Measurements from ENCODE around the gene ANO10. TPM values are rescaled to one million over a fixed set of nuclear protein-coding genes. Genes with fewer than 3 reads are reported as not detected.

ANO10 gene
- total RNA-seq, 3 donors from 2014 or later: 27.4 to 31.8 (median 28.5) TPM

- intact Hi-C loops (cut with DNase I; ENCODE audit: low total_unique reads): no loop called here
- H3K36me3 ChIP-seq: no peaks in the 10 kb centered on the region
- H3K27ac ChIP-seq: no peak overlapping the region
- no peak for DNase-seq (ENCODE audit: low spot score in 2 of 2)
- H3K4me1 ChIP-seq: no peaks in the 10 kb centered on the region
- no peaks in the 10 kb centered on the region for H3K9me3 ChIP-seq
- TF ChIP-seq POLR2AphosphoS5 (IDR thresholded peaks at IDR 0.05) (no peak), POLR2A (IDR thresholded peaks at IDR 0.05) (no peak)
- TF ChIP-seq, protein P1, sequence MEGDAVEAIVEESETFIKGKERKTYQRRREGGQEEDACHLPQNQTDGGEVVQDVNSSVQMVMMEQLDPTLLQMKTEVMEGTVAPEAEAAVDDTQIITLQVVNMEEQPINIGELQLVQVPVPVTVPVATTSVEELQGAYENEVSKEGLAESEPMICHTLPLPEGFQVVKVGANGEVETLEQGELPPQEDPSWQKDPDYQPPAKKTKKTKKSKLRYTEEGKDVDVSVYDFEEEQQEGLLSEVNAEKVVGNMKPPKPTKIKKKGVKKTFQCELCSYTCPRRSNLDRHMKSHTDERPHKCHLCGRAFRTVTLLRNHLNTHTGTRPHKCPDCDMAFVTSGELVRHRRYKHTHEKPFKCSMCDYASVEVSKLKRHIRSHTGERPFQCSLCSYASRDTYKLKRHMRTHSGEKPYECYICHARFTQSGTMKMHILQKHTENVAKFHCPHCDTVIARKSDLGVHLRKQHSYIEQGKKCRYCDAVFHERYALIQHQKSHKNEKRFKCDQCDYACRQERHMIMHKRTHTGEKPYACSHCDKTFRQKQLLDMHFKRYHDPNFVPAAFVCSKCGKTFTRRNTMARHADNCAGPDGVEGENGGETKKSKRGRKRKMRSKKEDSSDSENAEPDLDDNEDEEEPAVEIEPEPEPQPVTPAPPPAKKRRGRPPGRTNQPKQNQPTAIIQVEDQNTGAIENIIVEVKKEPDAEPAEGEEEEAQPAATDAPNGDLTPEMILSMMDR (IDR thresholded peaks at IDR 0.05): no peak
- H3K4me3 ChIP-seq: no peak overlapping the region
- no peaks in the 10 kb centered on the region for H3K27me3 ChIP-seq
Measured at GRCh38 chr3:43451670-43452254, 170.0 kb downstream of the ANO10 start.

DNA sequence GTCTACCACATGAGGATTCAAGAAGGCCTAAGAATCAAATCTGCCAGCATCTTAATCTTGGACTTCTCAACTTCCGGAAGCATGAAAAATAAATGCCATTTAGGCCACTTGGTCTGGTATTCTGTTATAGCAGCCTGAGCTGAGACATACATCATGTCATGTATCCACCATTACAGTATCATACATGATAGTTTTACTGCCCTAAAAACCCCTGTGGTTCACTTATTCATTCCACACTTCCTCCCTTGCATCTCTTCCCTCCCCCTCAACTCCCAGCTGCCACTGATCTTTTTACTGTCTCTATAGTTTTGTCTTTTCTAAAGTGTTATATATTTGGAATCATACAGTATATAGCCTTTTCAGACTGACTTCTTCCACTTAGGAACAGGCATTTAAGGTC is 173.7 kb downstream of the ANO10 start:
- Histone ChIP-seq H3K27me3 (no peaks in the 10 kb centered on the region), H3K4me1 (no peaks in the 10 kb centered on the region), H3K27ac (no peak overlapping the region), H3K9me3 (no peaks in the 10 kb centered on the region), H3K4me3 (no peak overlapping the region), H3K36me3 (no peaks in the 10 kb centered on the region)
- TF ChIP-seq, protein P1 (IDR thresholded peaks at IDR 0.05): no peak
- no peak for TF ChIP-seq POLR2AphosphoS5 (IDR thresholded peaks at IDR 0.05)
- no peak for DNase-seq (ENCODE audit: low spot score in 2 of 2)
- intact Hi-C loops (cut with DNase I; ENCODE audit: low total_unique reads): no loop called here

DNA sequence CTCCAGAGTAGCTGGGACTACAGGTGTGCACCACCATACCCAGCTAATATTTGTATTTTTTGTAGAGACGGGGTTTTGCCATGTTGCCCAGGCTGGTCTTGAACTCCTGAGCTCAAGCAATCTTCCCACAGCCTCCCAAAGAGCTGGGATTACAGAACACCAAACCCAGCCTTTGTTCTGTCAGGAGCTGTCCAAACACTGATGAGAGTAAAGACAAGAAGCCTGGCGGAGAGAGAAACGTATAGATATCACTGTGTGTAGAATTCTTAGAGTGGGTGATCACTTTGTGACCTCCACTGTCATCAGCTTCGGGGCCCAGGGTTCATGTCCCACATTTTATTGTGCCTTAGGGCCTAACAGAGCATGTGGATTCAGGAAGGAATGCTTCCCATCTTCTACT is 176.0 kb downstream of the ANO10 start:
- no peak overlapping the region for H3K27ac ChIP-seq
- intact Hi-C loops (cut with DNase I; ENCODE audit: low total_unique reads): no loop called here
- no peaks in the 10 kb centered on the region for H3K4me1 ChIP-seq
- no peaks in the 10 kb centered on the region for H3K27me3 ChIP-seq
- no peaks in the 10 kb centered on the region for H3K9me3 ChIP-seq
- TF ChIP-seq POLR2A (IDR thresholded peaks at IDR 0.05): no peak
- no peaks in the 10 kb centered on the region for H3K36me3 ChIP-seq
- DNase-seq (ENCODE audit: low spot score in 2 of 2): no peak
- H3K4me3 ChIP-seq: no peak overlapping the region

GRCh38 chr3:43442872-43443395 is 178.9 kb downstream of the ANO10 start:
- Histone ChIP-seq H3K9me3 (peaks cover 0 to 14% of the 10 kb centered on the region in 2 donors), H3K27ac (no peak overlapping the region), H3K36me3 (no peaks in the 10 kb centered on the region), H3K27me3 (no peaks in the 10 kb centered on the region), H3K4me3 (no peak overlapping the region), H3K4me1 (no peaks in the 10 kb centered on the region)
- no peak for DNase-seq (ENCODE audit: low spot score in 2 of 2)
- no peak for TF ChIP-seq POLR2A (IDR thresholded peaks at IDR 0.05)
- TF ChIP-seq, protein P1 (IDR thresholded peaks at IDR 0.05): no peak
- no peak for TF ChIP-seq POLR2AphosphoS5 (IDR thresholded peaks at IDR 0.05)
- intact Hi-C loops (cut with DNase I; ENCODE audit: low total_unique reads): no loop called here

- Histone ChIP-seq H3K27me3 (no peaks in the 10 kb centered on the region), H3K4me3 (no peak overlapping the region), H3K27ac (no peak overlapping the region), H3K9me3 (peaks cover 0 to 19% of the 10 kb centered on the region in 2 donors), H3K36me3 (no peaks in the 10 kb centered on the region), H3K4me1 (no peaks in the 10 kb centered on the region)
- TF ChIP-seq POLR2AphosphoS5 (IDR thresholded peaks at IDR 0.05) (no peak), POLR2A (IDR thresholded peaks at IDR 0.05) (no peak)
- TF ChIP-seq, protein P1 (IDR thresholded peaks at IDR 0.05): no peak
- DNase-seq (ENCODE audit: low spot score in 2 of 2): no peak
- intact Hi-C loops (cut with DNase I; ENCODE audit: low total_unique reads): no loop called here
Measured at GRCh38 chr3:43436507-43437140, 185.2 kb downstream of the ANO10 start.
